CD4-positive, alpha-beta T cell treated with Interleukin-4 for 1 hour (primary cell): ENCODE data around the gene ANAPC2.
A peak's percentile ranks its signal among the peaks of the same experiment; 100 is the strongest.

Experiments used
- DNase-seq, 2 donors: peaks; one replicate each; pipeline ENCODE4 v3.0.0-alpha.2; 2020 to 2022

The ANAPC2 gene

DNA sequence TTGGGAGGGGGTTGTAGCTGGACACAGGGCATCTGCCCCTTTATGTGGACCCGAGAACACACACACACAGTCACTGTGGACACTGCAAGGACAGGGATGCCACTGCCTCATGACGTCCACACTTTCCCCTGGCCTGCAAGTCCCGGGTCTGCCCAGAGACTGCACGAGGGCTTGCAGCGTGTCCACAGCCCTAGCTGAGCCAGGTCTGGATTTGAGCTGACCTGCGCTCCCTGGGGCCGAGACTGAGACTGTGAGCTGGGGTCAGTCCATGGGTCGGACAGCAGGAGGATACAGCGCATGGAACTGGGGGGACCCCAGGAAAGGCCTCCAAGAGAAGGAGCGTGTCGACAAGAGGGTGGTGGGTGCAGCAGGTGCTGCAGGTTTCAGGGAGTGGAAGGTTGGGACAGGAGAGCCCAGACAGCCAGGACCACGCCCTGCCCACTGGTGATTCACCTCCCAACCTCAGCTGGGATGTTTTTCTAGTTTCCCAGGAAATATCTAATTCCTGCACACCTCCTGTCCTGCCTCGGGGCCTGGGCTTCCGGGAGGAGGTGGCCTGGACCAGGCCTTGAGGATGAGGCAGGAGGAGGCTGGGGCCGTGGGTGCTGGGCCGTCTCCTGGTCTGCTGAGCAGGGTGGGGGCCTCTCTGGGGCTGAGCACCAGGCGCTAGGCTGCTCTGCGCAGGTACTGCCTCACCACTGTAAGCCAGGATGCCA, 38.1 kb upstream of the ANAPC2 start:
- DNase-seq = no peak

DNA sequence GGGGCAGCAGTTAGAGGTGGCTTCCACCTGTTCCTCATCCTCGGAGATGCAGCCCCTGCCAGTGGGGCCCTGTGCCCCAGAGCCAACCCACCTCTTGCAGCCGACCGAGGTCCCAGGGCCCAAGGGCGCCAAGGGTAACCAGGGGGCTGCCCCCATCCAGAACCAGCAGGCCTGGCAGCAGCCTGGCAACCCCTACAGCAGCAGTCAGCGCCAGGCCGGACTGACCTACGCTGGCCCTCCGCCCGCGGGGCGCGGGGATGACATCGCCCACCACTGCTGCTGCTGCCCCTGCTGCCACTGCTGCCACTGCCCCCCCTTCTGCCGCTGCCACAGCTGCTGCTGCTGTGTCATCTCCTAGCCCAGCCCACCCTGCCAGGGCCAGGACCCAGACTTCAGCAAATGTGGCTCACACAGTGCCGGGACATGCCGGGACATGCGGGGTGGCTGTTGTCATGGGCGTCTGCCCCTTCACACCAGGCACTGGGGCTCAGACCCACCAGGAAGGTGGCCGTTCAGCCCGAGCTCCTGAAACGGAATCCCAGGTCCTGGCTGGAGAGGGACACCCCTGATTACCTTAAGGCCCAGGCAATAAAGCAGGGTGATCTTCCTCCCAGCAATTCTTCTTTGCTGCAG, 37.5 kb upstream of the ANAPC2 start:
- no peak for DNase-seq

DNA sequence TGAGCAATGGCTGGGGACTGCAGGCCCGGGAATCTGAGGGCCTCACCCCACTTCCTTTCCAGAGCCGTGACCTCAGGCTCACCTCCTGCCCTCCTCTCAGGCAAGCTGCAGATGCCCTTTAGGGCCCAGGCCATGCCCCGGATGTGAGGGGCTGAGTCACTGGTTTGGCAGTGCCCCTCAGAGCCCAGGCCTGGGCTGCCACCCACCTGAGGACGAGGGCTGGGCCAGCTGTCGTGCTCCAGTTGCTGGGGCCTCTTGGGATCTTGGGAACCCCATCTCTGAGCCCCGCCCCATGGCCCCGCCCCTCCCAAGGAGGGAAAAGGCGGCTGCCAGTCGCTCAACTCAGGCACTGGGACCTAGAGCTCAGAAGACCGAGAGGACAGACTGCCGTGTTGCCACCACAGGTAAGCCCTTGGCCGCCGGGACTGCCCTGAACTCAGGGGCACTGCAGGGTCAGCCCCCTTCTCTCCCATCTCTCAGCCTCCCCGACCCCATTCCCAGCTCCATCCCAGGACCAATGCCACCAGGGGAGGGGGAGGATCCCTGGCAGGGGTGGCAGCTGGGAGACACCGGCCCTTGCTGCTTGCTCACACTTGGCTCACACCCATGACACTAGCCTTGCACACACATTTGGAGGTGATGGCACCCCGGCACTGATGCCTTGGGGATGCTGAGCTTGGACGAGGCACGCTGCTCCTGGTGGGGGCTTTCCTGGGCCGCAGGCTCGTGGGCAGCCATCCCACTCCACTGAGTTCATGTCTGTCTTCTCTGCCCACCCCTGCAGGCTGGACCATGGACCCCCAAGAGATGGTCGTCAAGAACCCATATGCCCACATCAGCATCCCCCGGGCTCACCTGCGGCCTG, 36.7 kb upstream of the ANAPC2 start, which contains the start of gene CYSRT1:
TSS of gene CYSRT1 (plus strand) at position 345 of the 865 bp plus-strand sequence. CDS start at position 793, 448 bp downstream.
- DNase-seq = peak in 1 of 2 donors; percentile 11

DNA sequence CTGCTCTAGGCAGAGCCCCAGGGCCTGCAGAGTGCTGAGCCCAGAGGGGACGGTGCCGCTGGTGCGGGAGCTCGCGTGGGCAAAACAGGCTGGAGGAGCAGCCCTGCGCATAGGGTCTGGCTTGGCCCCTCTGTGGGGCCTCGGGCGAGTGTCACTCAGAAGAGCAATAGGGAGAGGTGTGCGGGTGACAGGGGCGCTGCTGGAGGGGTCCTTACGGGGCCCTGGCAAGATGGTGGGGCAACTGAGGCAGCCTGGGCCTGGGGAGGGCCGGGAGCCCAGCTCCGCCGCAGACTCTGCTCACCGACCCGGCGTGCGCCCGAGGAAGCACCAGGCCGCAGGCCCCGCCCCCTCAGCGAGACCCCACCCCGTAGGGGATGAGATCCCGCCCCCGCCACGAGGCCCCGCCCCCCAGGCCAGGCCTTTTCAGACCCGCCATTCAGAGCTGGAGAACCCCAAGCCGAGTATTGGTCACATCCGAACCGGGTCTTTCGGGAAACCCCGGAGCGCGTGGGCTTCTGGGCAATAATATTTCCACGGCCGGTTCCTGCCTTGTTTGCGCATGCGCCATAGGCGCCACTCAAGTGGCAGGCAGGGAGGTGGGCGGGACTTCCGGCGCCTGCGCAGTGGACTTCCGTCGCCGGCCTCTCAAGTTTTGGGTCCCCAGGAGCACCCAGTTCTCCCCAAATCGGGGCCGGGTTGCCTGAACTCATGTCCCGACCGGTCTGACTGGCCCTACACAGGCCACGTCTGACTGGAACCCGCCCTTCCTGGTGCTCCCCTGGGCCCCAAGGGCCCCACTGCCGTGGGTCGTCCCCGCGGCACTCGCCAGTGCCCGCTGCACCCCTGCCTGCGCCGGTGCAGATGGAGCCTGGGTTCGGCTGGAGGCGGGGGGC, 35.0 kb upstream of the ANAPC2 start:
- peak; percentile 99 to 100 for DNase-seq

DNA sequence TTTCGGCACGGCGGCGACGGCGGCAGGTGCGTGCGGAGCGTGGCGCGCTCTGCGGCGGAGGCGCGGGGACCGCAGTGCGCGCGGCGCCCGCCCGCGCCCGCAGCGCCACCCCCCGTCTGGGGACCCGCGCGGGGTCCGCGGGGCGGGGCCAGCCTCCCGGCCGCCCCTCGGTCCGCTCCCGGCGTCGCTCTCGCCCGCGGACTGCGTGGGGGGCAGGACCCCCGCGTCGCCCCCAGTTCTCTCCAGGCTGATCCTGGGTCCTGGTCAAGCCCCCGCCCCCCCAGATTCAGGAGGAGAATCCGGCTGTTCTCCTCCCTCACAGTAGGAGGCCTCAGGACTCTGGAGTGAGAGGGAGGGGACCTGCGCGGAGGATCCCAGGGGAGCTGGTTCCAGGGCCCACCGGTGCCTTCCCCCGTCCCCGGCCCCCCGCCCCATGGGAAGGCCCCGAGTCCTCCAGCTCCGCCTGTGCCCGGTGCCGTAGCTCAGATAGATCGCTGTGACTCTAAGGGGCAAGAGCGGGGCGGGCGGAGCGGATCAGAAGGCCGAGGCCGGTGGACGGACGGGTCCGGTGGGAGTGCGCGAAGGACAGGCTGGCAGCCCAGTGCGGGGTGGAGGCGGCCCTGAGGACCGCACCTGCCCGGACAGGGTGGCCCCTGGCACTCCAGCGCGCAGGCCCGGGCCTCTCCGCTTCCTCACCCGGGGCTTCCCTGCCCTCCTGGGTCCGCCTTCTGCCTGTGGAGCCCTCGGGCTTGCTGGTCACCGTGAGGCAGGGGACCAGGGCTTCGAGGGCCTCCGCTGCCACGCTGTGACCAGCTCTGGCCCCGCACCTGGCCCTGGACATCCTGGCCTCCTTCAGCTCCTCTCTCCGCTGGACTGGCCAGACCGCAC, 34.1 kb upstream of the ANAPC2 start, which contains the start of gene RNF208:
TSS of gene RNF208 (minus strand) at position 51 of the 888 bp plus-strand sequence. CDS start 1,028 bp downstream, outside the sequence.
- peak in 1 of 2 donors; percentile 8 for DNase-seq

DNA sequence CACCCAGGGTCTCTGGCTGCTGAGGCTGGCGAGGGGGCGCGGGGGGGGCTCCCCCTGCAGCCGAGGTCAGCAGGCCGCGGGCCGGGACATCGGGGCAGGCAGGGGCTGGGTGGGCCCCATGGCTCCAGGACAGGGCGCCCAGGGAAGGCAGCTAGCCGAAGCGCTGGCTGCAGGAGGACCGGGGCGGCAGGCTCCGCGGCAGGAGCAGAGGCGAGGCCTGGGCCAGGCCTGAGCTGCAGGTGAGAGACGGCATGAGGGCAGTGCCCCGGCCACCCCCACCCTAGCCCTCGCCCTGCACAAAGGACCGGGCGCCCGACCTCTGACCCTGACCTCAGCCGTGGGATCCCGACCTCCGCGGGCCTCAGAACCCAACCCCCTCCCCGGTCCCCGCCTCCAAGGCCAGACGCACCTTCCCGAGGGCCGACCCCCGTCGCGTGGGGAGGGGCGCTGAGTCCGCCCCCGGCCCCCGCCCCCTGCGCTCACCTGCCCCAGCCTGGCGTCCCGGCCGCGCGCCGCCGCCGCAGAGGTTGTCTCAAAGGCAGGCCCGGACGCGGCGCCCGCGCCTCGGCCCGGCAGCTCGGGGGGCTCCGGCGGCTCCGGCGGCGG, 33.2 kb upstream of the ANAPC2 start:
- DNase-seq = peak in 1 of 2 donors; percentile 28

DNA sequence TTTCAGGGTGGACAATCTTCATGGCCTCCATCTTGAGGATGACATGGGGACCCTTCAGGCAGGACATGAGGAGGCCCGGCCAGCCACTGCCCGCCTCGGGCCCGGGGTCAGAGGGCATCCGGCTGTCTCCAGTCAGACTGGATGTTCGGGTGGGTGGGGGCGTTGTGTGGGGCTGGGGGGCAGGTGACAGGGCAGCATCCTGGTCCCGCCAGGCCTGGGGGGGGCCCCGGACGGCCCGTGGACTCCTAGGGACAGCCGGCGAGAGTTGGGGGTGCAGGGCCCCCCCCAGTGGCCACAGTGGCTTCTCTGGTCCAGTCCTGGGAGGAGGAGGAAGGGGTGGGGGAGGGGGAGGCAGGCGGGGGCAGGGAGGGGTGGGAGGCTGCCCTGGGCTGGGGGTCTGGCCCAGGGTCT, 32.7 kb upstream of the ANAPC2 start:
- DNase-seq = no peak

DNA sequence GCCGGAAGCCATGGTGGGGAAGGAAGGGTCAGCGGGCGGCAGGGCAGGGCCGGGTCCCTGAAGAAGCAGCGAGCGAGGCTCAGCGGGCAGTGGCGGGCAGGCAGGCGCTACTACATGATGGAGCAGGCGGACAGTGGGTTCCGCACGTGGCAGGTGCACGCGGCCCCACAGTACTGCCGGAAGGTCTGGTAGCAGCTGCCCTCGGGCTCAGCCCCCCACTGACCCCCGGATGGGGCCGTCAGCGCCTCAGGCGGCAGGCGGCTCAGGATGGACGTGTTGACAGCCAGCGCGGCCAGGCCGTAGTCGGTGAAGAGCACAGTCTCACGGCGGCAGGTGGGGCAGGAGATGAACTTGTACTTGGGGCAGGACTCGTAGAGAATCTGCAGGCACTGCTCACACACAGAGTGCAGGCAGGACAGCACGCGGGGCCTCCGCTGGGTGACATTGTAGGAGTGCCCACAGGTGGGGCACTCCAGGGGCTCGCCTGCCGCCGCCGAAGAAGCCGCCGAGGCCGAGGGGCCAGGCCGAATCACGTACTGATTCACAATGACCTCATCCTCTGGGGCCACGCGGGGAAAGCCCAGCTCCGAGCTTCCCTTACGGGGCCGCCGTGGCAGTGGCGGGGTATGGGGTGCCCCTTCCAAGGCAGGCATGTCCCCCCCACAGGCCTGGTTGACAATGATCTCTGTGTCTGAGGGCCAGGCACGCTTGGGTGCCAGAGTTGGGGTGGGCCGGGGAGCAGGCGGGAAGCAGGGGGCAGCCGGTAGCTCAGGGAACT, 32.1 kb upstream of the ANAPC2 start:
- no peak for DNase-seq

DNA sequence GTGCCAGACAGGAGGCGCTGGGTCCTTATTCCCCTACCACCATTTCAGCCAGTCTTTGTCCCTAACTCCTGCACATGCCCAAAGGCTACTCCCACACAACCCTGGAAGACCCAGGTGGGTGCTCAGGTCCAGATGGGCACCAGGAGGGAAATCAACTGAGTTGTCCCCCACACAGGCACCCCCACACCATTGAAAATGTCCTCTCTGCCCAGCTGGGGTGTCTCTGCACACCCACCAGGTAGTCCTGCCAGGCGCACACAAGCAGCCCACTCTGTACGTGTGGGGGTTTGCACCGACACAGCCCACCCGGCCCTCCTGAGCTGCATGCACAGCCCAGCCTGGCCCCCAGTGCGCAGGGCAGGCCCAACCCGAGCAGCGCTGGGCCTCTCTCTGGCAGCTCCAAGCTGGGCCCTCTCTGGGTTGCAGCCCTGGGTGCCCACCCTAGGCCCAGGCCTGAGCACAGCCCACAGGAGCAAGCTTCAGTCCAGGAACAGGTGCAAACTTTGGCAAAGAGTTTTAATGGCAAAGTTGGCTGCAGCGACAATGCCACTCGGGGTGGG, 31.5 kb upstream of the ANAPC2 start:
- no peak for DNase-seq

DNA sequence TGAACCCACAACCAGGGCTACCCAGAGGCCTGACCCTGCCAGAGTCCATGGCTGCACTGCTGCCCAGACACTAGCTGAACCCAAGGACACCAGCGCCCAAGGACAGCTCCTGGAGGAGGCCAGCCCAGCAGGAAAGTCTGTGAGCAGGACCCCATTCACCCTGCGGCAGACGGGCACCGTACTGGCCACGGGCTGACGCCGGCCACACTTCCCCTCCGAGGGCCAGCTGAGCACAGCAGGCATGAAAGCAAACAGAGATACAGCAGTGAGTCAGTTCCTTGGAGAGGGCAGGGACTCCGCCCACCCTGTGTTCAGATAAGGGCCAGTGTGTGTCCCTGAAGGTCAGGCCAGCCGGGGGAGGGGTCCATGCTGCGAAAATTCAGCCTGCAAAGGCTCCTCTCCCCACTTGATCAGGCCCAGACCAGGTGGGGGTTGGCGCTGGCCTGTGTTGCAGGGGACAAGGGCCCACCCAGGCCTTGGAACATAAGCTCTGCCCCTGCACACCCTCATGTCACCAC, 30.5 kb upstream of the ANAPC2 start:
- no peak for DNase-seq

DNA sequence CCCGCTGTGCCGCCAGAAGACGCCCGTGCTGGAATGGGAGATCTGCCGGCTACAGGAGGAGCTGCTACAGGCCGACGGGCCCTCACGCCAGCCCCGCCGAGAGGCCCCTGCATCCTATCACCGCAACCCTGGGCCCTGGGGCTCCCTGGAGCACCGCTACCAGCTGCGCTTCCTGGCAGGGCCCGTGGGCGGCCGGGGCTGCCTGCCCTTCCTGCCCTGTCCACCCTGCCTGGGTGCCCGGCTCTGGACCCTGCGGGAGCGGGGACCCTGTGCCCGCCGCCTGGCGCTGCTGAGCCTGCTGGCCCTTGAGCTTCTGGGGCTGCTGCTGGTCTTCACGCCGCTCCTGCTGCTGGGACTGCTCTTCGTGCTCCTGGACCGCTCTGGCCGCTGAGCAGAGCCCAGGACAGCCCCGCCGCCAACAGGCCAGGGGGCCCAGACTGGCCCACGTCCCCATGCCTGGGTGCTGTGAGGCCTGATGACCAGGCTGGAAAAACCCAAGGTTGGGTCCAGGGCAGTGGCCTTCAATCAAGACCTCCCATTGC, 29.9 kb upstream of the ANAPC2 start:
- no peak for DNase-seq

DNA sequence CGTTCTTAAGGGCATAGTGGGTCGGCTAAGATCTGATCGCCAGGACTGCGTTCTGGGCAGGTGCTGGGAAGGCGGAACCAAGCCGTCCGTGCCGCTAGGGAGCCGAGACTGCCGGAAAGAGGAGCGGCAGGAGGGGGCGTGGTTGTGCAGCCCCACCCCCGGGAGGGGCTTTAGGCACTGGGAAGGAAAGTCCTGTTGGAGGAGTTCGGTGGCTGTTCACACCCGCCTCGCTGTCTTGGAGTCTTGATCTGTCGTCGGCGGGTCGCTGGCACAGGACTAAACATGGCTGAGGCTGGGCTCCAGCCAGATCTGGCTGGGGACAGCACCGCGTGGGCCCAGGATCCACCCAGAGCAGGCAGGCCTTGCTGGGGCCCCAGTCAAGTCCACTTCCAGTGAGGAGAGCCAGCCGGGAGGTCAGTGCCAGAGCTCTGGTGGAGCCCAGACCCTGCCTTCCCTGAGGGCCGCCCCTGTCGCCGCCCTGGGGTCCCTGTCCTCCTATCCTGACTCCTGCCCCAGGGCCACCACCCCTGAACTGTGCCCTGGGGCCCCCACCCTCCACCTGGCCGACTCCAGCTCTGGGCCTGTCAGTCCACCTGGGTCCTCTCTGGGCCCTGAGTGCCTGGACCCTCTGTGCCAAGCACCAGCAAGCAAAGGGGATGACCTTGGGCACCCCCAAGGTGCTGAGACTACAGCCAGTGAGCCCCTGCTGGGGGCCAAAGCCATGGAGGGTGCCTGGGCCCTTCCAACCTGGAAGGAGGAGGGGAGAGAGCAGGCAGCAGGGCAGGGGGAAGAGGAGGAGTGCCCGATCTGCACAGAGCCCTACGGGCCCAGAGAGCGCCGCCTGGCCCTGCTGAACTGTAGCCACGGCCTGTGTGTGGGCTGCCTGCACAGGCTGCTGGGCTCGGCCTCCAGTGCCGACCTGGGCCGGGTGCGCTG, 29.2 kb upstream of the ANAPC2 start:
- no peak for DNase-seq

DNA sequence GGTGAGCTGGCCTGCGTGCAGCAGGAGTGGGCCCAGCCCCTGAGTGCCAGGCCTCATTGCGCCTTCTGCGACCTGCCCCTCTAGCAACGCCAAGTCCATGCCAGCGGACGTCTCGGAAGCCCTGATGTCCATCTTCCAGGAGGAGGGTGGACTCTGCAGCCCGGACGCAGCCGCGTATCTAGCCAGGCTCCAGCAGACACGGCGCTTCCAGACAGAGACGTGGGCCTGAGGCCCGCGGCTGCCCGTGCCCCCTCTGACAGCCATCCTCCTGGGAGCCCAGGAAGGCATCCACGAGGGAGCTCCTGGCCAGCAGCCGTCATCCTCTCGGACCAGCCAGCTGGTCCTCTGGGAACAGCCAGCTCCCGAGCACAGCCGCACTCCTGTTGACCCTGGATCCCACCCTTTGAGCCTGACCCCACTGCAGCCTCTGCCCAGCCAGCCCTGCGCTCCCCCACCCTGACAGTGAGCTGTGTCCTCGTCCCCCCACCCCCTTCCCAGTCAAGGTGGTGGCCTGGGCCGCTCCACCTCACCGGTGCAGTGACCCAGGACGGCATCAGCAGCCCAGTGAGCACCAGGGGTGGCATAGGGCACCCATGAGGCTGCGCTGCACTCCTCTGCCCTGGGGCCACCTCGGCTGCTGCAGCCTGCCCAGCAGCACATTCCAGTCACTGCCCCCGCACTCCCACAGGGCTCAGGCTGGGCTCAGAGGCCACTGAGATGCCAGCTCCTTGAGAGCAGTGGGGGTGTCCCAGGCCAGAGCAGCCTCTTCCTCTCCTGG, 28.0 kb upstream of the ANAPC2 start:
- DNase-seq = no peak

DNA sequence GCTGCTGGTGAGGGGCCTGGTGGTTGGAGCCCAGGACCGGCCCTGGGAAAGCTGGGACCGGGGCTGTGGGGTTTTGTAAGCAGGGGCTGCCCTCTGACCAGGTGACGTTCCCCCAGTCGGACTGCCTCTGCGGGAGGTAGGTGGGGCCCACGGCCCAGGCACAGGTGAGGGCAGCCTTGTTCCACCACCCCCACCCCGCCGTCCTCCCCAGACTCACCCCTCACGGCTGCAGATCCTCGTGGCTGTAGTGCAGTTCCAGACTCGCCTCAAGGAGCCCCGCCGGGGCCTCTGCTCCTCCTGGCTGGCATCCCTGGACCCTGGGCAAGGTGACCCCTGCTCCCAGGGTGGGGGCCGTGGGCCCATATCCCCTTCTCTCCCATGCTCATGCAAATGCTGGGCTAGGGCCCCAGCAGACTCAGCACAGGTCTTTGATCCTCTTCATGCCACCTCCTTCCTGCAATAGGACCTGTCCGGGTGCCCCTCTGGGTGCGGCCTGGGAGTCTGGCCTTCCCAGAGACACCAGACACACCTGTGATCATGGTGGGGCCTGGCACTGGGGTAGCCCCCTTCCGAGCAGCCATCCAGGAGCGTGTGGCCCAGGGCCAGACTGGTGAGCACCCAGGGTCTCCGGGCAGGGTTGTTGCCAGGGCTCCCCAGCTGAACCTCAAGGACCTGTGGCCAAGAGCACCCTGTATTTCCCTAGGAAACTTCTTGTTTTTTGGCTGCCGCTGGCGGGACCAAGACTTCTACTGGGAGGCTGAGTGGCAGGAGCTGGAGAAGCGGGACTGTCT, 27.0 kb upstream of the ANAPC2 start:
- DNase-seq = no peak

DNA sequence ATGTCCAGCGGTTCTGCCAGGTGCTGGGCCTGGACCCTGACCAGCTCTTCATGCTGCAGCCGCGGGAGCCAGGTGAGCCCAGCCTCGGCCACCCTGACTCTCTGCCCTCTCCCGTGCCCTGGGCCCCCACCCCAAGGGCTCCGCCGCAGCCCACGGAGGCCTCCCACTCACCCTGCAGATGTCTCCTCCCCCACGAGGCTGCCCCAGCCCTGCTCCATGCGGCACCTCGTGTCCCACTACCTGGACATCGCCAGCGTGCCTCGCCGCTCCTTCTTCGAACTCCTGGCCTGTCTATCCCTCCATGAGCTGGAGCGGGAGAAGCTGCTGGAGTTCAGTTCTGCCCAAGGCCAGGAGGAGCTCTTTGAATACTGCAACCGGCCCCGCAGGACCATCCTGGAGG, 26.3 kb upstream of the ANAPC2 start:
- DNase-seq = no peak
